Measurements from ENCODE around the gene DOCK4. TPM values are rescaled to one million over a fixed set of nuclear protein-coding genes. Genes with fewer than 3 reads are reported as not detected.

The DOCK4 gene
- total RNA-seq, 2 donors from 2014 or later, result 0.21 to 1.1 TPM

DNA sequence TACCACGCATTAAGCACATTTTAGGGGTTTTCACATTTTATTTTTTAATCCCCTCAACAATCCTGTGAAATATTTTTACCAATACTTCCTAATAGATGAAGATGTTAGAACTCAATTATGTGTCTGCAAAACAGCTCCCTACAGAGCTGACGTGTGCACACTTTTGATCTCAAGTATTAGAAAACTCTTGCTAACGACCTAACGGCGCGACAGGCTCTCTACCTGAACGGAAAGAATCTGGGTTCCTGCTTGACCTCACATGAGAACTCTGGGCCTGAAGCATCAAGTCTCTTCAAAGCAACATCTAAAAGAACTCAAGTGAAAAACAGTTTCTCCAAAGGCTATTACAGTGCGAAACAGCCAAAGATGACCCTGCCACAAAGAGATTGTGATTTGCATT is 113.9 kb downstream of the DOCK4 start:
- ATAC-seq, result no peak
- no peaks in the 10 kb centered on the region for H3K9me3 Mint-ChIP-seq
- H3K36me3 Mint-ChIP-seq, result no peaks in the 10 kb centered on the region

DNA sequence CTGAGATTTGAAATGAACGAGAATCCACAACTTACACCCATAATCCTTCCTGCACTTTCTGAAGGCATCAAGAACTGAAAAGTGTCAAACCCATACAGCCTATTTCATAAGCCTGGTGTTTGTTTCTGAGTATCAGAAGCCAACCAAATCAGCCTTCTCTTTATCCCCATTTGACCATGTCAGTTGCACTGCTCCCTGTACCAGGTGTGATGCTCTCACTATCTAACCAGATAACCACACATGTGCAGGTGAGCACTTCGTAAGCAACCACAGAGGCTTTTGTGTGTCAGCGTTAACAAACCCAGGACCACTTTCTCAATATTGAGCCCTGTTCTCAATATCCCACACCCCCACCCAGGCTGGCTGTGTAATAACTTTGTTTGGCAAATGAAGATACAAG is 114.4 kb downstream of the DOCK4 start:
- no peak overlapping the region for H3K27ac Mint-ChIP-seq
- no peaks in the 10 kb centered on the region for H3K36me3 Mint-ChIP-seq
- H3K9me3 Mint-ChIP-seq, result no peaks in the 10 kb centered on the region
- DNase-seq (ENCODE audit: low spot score in 2 of 2), result no peak
- no peak for ATAC-seq

More for the DNA sequence above, 113.9 kb downstream of the DOCK4 start:
- H3K27ac Mint-ChIP-seq, result no peak overlapping the region
- DNase-seq (ENCODE audit: low spot score in 2 of 2), result no peak

DNA sequence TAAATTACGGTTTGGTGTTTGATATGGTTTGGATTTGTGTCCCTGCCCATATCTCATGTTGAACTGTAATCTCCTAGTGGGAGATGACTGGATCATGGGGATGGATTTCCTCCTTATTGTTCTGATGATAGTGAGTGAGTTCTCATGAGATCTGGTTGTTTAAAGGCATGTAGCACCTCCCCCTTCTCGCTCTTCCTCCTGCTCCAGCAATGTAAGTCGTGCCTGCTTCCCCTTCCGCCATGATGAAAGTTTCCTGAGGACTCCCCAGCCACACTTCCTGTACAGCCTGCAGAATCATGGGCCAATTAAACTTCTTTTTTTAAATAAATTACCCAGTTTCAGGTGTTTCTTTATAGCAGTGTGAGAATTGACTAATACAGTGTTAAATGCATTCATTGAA is 116.6 kb downstream of the DOCK4 start:
- H3K9me3 Mint-ChIP-seq, result no peaks in the 10 kb centered on the region
- no peak for ATAC-seq
- H3K27ac Mint-ChIP-seq, result no peak overlapping the region

DNA sequence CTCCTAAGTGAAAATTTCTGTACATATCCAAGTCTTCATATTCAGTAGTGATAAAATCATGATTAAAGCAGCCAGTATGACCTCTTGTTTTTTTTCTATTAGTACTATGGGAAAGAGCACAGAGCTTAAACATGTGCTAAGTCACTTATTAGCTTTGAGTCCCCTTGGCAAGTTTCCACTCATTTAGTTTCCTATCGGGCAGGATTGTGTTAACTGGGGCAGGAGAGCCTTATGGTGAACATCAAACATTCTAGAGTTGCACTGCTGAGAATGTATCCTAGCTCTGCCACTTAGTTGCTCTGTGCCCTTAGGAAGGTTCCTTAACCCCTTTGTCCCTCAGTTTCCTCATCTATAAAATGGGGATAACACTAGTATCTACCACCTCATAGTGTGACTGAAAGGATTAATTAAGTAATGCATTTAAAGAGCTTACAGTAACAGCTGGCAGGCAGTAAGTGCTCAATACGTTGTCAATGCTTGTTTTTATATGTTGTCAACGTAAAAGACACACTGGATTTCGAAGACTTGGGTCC is 117.6 kb downstream of the DOCK4 start:
- DNase-seq (ENCODE audit: low spot score in 2 of 2) (no peak), ATAC-seq (no peak)
- Mint-ChIP-seq H3K27ac (no peak overlapping the region), H3K36me3 (no peaks in the 10 kb centered on the region), H3K9me3 (no peaks in the 10 kb centered on the region)

More for the DNA sequence above, 116.6 kb downstream of the DOCK4 start:
- no peaks in the 10 kb centered on the region for H3K36me3 Mint-ChIP-seq
- DNase-seq (ENCODE audit: low spot score in 2 of 2), result no peak

DNA sequence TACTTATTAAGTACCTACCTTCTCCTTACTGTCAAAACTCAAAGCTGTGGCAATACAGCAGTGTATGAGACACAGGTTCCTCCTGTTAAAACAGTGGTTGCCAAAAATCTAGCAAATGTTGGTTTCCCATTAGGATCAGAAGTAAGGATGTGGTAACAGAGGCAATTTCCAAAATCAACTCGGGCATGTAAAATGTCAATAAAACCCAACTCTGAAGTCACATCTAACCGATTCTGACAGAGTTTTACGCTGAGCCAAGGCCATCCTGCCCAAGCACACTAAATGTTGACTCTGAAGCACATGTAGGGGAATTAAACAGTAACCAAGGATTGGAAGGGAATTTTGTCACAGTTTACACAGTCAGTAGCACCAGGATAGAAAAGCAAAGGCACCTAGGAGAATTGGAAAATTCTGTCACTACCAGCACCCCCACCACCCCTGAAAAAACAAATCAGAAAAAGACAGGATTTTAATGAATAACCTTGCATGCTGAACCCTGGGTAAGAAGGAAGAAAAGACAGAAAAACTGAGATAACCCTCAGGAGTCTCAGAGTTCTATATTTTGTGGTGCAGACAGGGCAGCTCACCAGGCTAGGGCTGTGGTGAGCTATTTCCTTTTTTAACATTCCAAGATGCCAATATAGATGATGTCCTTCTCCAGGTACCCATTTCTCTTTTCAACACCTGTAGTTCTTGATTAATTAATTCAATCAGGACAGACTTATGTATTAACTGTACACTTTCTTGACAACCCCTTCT is 119.5 kb downstream of the DOCK4 start:
- no peak for DNase-seq (ENCODE audit: low spot score in 2 of 2)
- no peaks in the 10 kb centered on the region for H3K36me3 Mint-ChIP-seq
- ATAC-seq, result no peak
- no peaks in the 10 kb centered on the region for H3K9me3 Mint-ChIP-seq
- H3K27ac Mint-ChIP-seq, result no peak overlapping the region

DNA sequence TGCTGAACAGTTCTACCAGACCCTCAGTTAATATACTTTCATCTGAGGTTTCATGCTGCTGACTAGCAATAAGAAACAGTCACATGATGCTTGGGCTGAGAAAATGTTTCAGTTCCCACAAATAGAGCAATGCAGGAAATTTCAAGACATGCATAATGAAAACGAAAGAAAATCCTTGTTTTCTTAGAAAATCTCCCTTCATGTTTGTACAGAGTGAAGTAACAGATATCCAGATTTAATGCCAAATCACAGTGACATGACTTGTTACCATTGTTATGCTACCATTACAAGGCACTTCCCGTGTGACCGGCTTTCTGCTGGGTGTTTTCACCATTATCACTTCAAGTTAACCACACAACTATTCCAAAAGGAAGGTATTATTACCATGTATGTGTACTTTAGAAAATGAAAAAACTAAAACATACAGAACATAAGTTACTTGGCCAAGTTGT is 121.7 kb downstream of the DOCK4 start:
- DNase-seq (ENCODE audit: low spot score in 2 of 2), result no peak
- no peaks in the 10 kb centered on the region for H3K9me3 Mint-ChIP-seq
- no peak for ATAC-seq
- no peak overlapping the region for H3K27ac Mint-ChIP-seq
- H3K36me3 Mint-ChIP-seq, result no peaks in the 10 kb centered on the region

DNA sequence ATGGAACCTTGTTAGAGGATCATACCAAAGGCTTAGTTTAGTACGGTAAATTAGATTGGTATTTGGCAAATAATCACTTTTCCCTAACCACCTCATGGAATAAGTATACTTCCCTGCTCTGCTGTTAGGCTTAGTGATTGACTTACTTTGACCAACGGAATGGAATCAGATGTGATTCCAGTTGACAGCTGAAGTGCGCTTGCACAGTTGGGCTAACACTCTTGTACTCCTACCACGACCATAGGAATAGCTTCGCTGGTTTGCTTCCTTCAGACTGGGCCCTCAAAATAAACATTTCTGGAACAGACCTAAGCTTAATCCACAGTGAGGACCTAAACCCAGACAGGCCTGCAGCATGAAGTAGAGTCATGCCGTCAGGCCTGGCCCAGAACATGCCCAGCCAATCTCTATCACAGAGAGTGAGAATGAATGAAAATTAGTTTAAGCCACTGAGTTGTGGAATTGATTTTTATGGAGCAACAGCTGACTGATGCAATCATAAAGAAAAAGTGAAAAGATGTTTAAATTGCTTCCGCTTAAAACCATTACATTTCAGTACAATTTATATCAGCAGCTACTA is 122.3 kb downstream of the DOCK4 start:
- Mint-ChIP-seq H3K9me3 (no peaks in the 10 kb centered on the region), H3K27ac (no peak overlapping the region), H3K36me3 (no peaks in the 10 kb centered on the region)
- no peak for ATAC-seq
- DNase-seq (ENCODE audit: low spot score in 2 of 2), result no peak

DNA sequence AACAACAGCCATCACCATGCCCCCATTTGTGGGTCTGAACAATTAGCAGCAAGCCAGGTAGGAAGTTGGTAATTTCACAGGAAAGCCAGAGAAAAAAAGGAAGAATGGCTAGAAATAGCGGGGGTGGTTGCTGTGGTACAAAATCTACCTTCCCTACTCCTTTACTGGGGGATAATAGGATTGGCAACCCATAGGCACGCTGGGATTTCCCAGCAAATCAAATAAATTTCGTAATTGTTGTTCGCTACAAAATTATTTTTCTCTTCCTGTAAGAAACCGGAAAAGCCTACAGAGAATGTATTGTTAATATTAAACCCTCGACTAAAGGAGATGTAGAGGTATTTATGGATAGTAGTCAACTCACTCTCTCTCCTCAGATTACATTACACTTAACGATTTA is 123.9 kb downstream of the DOCK4 start:
- ATAC-seq (no peak), DNase-seq (ENCODE audit: low spot score in 2 of 2) (no peak)
- no peak overlapping the region for H3K27ac Mint-ChIP-seq
- H3K9me3 Mint-ChIP-seq, result no peaks in the 10 kb centered on the region
- no peaks in the 10 kb centered on the region for H3K36me3 Mint-ChIP-seq

DNA sequence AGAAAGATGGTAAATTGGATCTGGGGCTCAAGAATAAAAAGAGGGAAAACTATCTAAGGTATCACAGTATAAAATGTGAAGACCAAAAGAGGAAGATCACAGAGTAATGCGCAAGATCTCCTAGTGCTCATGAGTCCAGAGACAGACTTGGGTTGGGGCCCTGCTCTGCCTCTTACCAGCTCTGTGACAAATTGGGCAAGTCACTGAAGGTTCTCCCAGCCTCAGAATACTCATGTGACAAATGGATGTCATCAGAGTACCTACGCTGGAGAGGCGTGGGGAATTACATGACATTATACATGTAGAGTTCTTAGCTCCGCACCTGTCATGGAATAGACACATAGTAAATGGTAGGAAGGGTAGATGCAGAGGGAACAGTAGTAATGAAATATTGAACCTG is 124.4 kb downstream of the DOCK4 start:
- Mint-ChIP-seq H3K9me3 (no peaks in the 10 kb centered on the region), H3K27ac (no peak overlapping the region), H3K36me3 (no peaks in the 10 kb centered on the region)
- no peak for ATAC-seq
- no peak for DNase-seq (ENCODE audit: low spot score in 2 of 2)

DNA sequence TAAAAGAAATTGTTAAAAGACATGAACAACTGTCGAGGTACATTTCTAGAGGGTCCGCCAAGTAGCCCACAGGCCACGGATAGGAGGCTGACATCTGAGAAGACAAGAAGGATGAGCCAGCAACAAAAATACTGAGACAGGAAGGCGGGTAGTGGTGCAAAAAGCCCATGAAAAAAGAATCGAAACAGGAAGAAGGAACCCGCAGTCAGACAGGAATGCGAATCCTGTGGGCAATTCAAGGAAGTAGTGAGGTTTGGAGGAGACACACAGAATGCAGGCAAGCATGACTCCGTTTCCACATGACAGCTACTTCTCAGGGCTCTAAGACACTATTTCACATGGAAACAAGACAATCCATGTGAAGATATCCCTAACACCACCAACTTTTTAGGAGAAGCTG is 125.2 kb downstream of the DOCK4 start:
- Mint-ChIP-seq H3K9me3 (no peaks in the 10 kb centered on the region), H3K36me3 (no peaks in the 10 kb centered on the region), H3K27ac (no peak overlapping the region)
- no peak for ATAC-seq
- DNase-seq (ENCODE audit: low spot score in 2 of 2), result no peak

DNA sequence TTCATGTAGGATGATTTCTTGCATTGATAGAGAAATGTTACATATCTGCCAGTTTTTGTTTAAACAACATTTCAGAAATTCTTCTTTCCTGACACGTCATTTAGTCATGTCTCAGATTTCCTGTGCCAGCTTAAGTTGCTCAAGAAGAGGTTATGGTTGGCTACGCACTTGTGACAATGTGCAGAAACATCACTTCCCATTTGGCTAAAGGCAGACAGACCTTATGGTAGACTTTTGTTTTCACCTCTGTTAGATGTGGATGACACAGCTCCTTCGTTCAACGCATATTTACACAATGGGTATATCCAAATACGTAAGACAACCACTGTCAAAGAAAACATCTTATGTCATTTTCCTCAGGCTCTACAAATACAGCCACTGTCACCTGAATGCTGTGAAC is 125.8 kb downstream of the DOCK4 start:
- DNase-seq (ENCODE audit: low spot score in 2 of 2), result no peak
- Mint-ChIP-seq H3K27ac (no peak overlapping the region), H3K9me3 (no peaks in the 10 kb centered on the region), H3K36me3 (no peaks in the 10 kb centered on the region)
- no peak for ATAC-seq

DNA sequence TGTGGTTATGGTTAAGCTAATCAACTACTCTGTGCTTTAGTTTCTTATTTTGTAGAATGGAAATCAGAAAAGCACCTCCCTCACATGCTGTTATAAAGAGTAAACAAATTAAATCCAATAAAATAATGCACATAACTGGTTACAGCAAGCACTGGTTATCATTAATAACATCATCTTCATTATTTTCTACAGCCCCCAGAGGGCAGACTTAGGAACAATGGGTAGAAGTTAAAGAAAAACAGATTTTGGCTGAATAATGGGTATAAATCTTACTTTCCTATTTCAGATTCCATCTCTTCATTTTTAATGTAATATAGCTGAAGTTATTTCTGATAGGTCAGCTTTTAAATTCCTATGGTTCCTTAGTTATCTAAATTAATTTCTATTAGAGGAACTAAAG is 126.5 kb downstream of the DOCK4 start:
- ATAC-seq, result no peak
- Mint-ChIP-seq H3K36me3 (no peaks in the 10 kb centered on the region), H3K9me3 (no peaks in the 10 kb centered on the region), H3K27ac (no peak overlapping the region)
- no peak for DNase-seq (ENCODE audit: low spot score in 2 of 2)

DNA sequence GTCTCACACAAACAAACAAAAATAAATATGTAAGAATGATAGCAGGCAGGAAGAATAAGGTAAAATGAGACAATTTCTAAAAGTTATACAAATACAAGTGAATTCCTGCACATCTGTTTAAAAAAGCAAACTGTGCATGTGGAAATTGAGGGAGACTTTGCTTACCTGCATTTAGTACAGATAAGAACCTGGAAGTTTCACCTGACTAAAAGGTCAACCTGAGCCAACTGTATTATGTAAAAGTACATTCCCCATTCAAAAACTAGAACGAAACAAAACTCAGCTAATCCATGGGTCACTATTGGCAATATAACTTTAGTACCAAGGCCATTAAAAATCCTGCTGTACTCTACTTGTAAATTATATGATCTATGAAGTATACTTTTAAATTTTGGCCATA is 127.1 kb downstream of the DOCK4 start:
- Mint-ChIP-seq H3K27ac (no peak overlapping the region), H3K9me3 (no peaks in the 10 kb centered on the region), H3K36me3 (no peaks in the 10 kb centered on the region)
- DNase-seq (ENCODE audit: low spot score in 2 of 2) (no peak), ATAC-seq (no peak)

DNA sequence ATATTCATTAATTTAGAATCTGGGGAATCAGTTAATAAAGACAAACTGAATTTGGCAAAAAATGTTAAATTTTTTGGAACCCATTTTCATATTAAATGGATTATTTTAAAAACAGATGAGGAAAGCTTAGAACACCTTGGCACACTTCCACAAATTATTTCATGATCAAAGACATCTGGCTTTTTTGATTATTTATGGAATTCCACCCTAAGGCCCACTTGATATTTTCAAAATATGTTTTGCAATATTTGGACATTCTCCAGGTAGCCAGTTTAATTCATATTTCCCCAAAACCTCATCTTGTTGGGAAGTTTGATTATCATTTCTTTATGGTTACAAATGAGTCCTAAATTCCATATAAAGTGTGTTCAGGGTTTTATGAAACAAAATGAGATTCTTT is 129.9 kb downstream of the DOCK4 start:
- ATAC-seq (no peak), DNase-seq (ENCODE audit: low spot score in 2 of 2) (no peak)
- H3K27ac Mint-ChIP-seq, result no peak overlapping the region
- H3K9me3 Mint-ChIP-seq, result no peaks in the 10 kb centered on the region
- H3K36me3 Mint-ChIP-seq, result no peaks in the 10 kb centered on the region

DNA sequence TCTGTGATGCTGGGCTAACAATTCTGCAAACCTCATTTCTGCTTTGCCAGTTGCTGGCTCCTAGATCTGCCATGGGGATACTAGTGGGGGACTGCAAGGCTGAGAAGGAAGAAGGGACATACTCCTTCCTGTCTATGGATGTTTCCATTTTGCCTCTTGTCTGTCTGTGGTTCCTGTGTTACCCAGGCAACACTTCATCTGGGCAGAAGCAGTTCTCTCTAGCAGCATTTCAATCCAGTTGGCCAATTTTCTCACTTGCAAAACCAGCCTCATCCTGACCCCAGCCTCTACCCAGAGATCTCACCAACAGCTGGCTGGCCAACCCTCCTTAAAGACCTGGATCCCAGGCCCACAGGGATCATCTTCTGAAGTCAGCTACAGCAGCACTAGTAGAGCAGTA is 131.7 kb downstream of the DOCK4 start:
- Mint-ChIP-seq H3K27ac (no peak overlapping the region), H3K36me3 (no peaks in the 10 kb centered on the region), H3K9me3 (no peaks in the 10 kb centered on the region)
- ATAC-seq (no peak), DNase-seq (ENCODE audit: low spot score in 2 of 2) (no peak)

DNA sequence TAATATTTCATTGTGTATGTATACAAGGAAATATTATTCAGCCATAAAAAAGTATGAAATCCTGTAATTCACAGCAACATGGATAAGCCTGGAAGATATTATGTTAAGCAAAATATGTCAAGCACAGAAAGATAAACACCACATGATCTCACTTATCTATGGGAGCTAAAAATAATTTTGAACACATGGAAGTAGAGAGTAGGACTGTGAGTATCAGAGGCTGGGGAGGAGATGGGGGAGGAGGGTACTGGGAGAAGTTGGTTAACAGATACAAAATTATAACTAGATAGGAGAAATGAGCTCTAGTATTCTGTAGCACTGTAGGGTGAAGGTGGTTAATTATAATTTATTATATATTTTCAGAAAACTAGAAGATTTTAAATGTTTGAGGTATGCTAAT is 132.7 kb downstream of the DOCK4 start:
- Mint-ChIP-seq H3K27ac (no peak overlapping the region), H3K36me3 (no peaks in the 10 kb centered on the region), H3K9me3 (no peaks in the 10 kb centered on the region)
- ATAC-seq, result no peak
- no peak for DNase-seq (ENCODE audit: low spot score in 2 of 2)

DNA sequence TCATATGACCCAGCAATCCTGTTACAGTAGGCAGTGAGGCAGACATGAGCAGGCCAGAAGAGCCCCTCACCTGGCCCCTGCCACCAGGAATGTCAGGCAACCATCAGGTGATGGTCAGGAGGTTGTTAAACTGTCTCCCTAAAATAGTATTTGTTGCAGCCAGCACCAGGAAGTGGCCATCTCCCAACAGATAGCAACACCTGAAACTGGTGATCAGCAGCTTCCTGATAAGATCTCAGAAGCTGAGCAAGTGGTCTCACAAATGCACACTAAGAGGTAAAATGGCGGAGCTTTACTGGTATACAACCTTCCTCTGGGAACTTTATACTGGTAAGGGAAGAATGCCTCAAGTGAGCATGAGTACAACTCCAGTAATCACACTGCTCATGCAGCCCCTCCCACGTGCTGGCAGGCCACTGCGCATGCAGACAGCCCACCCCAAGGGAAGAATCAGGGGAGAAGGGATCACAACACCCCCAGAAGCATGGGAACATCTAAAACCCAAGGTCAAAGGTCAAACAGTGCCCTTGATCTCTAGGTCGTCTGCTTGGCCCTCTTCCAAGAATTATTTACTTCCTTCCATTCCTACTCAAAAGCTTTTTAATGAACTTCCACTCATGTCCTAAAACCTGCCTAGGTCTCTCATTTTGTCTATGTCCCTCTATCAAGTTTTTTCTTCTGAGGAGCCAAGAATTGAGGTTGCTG is 133.5 kb downstream of the DOCK4 start:
- DNase-seq (ENCODE audit: low spot score in 2 of 2) (no peak), ATAC-seq (no peak)
- H3K36me3 Mint-ChIP-seq, result no peaks in the 10 kb centered on the region
- H3K9me3 Mint-ChIP-seq, result no peaks in the 10 kb centered on the region
- no peak overlapping the region for H3K27ac Mint-ChIP-seq
